Measurements from ENCODE around the gene SLC25A19.
A peak's percentile ranks its signal among the peaks of the same experiment; 100 is the strongest.
"Not testable (repeated sequence)": the region's sequence is repeated elsewhere in the genome, so short reads cannot be mapped to it uniquely, and the experiment has no call there.

SLC25A19 gene

DNA sequence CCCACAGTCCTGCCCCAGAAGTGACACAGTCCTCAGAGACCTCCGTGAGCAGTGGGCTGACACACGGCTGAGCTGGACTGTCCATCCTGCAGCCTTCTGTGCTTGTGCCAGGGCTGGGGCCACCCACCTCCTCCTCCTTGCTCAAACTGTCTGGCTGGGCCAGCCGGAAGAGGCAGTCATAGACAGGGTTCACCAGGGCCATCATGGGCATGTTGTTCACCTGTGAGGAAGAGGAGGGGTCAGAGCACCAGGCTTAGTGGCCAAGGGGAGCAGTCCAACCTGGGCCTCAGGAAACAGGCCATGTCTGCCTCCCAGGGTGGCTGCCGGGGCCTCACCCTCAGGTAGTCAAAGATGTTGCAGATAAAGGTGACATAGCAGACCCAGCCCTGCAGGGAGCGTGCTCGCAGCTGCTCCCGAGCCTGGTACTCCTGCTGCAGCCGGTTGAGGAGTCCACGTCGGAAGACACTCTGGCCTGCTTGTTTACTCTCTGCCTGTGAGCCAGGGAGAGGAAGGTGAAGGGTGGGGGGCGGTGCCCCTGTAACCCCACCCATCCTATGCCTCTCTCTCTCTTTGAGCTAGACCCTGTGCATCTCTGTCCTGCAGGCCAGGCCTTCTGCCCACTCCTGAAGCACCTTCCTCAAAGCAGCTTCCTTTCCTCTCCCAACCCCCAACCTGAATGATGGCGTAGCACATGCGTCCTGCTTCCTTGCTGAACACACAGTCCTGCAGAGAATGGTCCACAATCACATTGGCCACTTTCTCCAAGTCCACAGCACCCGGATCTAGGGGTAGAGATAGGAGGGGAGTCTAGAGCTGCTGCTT, 21.6 kb downstream of the SLC25A19 start:
- DNase-seq (ENCODE audit: low spot score), result no peak

DNA sequence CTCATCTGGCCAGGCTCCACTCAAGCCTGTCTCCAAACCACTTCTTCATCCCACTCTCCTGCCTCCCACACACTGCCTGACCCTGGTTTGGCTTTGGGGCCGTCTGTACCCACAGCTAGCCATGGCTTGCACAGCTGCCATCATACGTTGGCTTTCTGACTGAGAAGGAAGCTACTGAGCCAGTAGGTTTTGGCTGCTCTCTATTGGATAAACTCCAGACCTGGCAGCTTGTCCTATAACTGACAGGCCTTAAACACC, 22.2 kb downstream of the SLC25A19 start:
- DNase-seq (ENCODE audit: low spot score), result no peak

DNA sequence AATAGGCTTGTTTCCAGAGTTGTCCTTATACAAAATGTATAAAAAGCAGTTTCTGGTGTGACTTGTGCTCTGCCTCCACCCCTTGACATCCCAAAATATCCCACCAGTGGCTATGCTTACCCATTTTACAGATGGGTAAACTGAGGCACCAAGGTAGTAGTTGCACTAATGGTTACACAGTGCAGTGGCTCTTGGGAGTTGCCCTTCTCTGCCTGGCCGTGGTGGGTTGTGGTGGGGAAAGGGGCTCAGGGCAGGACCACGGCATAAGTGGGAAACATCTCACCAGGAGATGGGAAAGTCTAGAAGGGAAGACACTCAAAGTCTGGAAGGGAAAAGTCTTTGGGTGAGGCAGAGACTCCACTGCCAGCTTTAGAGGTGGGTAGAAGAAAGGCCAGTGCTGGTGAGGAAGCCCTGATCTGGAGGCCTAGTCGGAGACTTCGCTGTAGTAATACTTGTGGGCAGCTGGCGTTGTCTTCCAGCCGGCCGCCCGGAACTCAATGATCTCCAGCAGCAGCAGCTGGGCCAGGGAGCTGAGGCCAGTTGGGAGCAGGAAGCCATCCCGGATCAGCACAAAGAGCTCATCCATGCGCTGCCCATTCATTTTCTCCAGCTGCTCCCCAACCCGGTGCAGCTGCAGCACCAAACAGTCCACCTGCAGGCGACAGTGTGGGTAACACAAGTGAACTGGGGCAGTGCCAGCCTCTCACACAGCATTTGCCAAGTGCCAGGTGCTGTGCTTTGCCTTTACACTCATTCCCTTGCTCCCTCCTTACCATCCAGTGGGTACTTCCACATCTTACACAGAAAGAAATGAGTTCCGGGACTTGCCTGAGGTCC, 22.7 kb downstream of the SLC25A19 start:
- no peak for DNase-seq (ENCODE audit: low spot score)

DNA sequence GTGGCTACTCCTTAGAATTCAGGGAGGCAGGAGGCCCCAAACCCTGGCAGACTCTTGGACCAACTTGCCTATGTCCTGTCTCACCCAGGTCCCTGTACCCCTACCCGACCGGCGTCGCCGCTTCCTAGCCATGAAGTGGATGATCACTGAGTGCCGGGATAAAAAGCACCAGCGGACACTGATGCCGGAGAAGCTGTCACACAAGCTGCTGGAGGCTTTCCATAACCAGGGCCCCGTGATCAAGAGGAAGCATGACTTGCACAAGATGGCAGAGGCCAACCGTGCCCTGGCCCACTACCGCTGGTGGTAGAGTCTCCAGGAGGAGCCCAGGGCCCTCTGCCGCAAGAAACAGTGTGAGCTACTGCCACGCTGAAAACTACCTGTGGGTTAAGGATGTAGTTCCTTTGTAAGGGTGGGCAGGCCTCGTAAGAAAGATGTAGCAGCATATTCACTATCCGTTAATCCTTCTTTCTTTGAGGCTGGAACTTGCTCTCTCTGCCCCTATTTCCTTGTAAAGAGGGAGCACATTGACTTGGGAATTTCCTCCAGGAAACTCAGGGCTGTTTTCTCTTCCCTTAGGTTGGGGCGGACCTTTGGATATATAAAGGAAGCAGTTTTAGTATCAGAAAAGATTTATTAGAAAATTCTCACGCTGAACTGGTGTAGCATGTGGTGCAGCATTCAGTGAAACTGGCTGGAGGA, 23.5 kb downstream of the SLC25A19 start:
- no peak for DNase-seq (ENCODE audit: low spot score)

DNA sequence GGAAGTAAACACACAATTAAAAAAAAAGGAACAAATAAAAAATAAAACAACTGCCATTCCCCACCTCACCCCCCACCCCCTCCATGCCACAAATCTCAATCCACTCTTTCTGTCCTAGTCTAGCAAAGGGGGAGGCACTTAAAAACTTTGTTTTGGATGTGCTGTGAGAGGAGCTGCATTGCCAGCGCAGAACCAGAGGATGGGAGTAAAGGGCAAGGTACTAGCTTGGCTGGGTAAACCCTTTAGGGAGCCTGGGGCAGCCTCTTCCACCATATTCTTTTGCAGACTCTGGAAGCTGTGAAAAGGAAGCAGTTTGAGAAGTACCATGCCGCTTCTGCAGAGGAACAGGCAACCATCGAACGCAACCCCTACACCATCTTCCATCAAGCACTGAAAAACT, 26.2 kb downstream of the SLC25A19 start:
- DNase-seq (ENCODE audit: low spot score), result no peak

DNA sequence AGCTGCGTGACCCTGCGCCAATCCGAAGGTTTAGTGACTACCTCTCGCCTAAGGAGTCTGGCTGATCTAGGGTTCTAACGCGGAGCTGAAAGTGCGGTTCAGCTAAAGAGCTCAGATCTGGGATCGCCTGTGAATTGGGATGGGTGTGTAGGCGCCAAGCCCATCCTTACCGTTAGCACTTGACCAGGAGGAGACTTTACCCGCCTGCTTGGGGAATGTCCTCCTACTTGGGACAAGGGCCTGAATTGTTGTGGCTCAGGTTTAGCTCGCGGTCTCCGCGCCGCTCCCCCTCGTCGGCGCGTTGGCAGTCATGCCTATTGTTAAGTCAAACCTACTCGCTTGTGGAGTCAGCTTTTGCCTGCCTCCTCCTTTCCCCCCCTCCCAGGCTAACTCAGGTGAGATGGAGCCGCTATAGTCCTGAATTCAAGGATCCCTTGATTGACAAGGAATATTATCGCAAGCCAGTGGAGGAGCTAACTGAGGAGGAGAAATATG, 27.1 kb downstream of the SLC25A19 start:
- no peak for DNase-seq (ENCODE audit: low spot score)

DNA sequence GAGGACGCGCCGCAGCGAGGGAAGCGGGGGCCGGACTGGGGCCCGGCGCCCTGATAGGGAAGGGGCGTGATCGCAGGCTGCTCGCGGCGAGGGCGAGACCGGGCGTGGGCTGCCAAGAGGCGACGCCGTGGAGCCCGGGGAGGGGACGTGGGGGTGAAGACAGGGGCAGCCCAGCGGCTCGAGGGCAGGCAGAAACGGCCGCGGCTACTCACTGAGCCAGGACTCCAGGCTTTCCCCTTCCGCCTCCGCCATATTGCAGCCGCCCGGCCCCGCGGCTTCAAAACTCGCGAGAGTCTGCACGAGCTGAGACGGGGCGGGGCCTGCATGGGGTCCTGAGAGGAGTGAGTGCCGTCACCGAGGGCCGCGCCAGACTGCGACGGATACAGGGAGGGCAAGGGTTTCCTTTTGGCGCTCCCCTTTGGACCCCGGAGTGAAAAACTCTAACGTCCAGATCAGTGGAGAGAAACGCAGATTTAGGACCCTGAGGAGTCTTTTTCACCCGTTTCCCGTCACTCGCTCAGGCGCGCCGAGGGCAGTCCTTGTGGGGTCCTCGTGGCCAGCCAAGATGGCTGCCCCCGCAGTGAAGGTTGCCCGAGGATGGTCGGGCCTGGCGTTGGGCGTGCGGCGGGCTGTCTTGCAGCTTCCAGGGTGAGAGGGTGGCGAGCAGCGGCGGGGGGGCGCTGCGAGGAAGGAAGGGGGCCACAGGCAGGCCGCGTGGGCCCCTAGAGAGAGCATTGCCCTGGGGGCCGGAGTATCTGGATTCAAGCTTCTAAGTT, 27.7 kb downstream of the SLC25A19 start, which contains the start of the genes GGA3 and MRPS7:
Gene GGA3 (minus strand): TSS at position 271 of the 776 bp plus-strand sequence. CDS start 19 bp downstream, at position 252.
Gene MRPS7 (plus strand): TSS at position 544 of the 776 bp plus-strand sequence. CDS start 22 bp downstream, at position 566.
- DNase-seq (ENCODE audit: low spot score), result peak; percentile 98

DNA sequence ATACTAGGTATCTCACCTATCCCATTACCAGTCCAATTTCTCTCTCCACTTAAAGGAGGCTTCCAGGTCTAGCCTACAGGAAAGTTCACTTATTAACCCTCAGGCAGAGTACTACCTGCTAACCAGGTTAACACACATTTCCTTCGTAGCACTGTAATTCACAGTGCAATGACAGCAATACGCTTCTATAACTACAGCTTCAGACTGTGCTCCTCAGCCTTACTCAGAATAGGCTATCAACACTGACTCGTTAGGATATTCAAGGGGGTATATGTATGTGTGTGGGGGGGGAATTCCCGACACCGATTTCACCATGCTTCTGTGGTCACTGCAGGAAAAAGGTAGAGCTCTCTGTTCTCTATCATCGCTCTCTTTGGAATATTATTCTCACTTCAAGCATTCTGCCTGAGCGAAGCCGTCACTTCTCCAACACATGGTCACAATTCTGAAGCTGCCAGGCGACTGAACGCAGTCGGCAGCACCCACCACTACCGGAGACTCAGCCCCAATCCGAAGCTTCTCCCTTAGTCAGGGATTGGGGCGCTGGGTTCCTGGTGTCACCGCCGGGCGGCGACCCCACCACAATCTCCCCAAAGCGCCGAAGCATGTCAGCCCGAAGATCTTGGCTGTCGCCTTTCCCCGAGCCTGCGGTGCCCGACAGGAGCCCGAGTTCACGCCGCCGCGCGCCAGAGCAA, 28.4 kb downstream of the SLC25A19 start:
- peak; percentile 12 for DNase-seq (ENCODE audit: low spot score)

DNA sequence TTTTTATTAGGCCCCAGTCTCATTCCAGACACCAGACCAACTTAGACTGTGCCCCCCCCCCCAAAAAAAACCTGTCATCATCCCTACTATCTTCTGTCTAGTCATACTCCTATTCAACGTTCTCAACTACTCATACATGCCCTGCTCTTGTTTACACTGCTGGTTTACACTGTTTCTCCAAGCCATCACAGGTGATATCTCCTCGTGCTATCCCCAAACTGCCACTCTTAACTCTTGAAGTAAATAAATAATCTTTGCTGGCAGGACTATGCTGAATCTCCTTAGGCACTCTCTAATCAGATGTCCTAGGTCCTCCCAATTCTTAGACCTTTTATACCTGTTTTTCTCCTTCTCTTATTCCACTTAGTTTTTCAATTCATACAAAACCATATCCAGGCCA, 32.0 kb downstream of the SLC25A19 start:
- DNase-seq (ENCODE audit: low spot score), result not testable (repeated sequence)

DNA sequence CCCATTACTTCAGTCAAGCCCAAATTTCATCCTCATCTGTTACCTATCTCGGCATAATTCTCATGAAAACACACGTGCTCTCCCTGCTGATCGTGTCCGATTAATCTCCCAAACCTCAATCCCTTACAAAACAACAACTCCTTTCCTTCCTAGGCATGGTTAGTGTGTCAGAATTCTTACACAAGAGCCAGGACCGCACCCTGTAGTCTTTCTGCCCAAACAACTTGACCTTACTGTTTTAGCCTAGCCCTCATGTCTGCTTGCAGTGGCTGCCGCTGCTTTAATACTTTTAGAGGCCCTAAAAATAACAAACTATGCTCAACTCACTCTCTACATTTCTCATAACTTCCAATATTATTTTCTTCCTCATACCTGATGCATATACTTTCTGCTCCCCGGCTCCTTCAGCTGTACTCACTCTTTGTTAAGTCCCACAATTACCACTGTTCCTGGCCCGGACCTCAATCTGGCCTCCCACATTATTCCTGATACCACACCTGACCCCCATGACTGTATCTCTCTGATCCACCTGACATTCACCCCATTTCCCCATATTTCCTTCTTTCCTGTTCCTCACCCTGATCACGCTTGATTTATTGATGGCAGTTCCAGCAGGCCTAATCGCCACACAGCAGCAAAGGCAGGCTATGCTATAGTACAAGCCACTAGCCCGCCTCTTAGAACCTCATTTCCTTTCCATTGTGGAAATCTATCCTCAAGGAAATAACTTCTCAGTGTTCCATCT, 33.1 kb downstream of the SLC25A19 start:
- not testable (repeated sequence) for DNase-seq (ENCODE audit: low spot score)

DNA sequence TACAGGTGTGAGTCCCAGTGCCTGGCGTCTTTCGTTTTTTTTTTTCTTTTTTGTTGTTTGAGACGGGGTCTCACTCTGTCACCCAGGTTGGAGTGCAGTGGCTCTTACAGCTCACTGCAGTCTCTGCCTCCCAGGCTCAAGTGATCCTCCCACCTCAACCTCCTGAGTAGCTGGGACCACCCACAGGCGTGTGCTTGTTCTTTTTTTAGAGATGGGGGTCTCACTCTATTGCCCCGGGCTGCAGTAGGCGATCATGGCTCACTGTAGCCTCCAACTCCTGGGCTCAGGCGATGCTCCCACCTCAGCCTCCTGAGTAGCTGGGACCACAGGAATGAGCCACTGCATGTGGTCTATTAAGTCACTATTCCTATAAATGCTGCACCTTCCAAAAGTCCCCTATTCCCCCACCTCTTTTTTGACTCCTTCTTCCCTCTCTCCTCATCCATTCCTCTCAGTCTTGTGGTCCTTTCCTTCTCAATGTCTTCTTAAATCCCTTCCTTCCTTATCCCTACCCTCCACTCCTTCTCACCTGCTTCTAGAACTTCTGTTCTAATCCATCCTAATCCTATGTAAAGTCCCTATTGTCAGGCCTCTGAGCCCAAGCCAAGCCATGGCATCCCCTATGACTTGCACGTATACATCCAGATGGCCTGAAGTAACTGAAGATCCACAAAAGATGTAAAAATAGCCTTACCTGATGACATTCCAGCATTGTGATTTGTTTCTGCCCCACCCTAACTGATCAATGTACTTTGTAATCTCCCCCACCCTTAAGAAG, 37.0 kb downstream of the SLC25A19 start:
- DNase-seq (ENCODE audit: low spot score), result no peak

DNA sequence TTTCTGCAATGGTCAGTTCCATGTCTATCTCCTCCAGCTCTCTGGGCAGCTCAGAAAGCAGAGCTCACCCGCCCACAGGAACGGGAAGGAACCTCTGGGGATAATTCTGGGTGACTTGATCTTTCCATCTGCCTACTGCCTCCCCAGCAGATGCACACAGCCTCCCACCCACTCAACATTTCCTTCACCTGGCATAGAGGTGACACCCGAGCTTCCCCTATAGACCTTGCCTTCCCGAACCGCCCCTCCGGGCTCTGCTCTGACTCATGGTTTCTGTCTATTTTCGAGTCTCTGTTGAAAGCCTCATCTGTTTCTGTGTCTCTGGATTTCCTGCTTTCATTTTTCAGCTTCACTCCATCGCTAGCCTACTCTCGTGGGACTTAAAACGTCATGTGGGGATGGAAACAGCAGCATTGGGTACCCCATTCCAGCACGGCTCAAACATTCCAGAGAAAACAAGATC, 39.2 kb downstream of the SLC25A19 start:
- DNase-seq (ENCODE audit: low spot score), result no peak

DNA sequence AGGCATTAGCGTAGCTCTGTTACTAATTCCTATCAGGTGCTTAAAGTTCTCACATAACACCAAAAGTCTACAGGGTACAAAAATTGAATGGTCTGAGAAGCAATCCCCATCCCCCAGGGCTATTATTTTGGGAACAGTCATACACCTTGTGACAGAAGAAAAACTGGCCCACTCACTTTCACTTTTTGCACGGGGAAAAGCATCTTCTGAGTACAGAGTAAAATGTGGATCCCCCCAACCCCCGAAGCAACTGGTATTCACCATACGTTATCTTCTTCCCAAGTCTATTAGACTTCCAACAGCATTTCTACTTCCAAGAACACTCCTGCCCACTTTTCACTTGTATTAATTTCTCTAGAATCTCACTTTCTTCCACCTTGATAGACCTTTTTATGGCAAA, 39.7 kb downstream of the SLC25A19 start:
- DNase-seq (ENCODE audit: low spot score), result no peak

DNA sequence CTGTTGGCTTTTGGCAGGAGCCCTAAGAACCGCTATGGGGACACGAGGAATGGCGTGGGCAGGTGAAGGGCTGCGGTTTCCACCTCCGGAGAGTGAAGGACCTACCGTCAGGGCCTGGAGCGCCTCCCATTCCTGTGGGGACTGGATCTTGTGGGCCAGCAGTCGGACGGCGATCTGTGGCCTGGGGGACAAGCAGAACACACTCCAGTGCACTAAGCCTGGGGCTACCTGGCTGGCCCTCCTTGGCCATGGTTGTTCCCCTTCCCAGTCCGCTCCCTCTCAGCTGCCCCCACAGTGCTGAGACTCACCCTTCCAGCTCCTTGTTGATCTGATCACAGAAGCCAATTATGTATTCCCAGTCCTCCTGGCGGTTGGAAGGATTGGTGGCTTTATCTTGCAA, 42.8 kb downstream of the SLC25A19 start:
- no peak for DNase-seq (ENCODE audit: low spot score)

DNA sequence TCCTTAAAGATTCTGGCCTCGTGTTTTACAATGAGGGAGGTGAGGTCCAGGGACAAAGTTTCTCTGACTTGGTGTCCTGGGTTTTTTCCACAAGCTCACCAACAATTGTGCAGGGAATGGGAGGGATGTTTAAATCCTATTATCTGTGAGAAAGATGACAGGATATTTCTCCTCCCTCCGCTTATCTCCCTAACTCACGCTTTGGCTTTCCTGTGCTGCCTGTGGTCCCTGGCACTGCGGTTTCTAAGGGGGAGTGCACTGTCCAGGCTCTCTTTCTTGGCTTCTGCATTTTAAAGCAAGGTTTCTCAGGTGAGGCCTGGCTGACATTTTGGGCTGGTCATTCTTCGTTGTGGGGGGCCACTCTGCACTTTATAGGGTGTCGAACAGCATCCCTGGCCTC, 44.2 kb downstream of the SLC25A19 start:
- DNase-seq (ENCODE audit: low spot score), result no peak

DNA sequence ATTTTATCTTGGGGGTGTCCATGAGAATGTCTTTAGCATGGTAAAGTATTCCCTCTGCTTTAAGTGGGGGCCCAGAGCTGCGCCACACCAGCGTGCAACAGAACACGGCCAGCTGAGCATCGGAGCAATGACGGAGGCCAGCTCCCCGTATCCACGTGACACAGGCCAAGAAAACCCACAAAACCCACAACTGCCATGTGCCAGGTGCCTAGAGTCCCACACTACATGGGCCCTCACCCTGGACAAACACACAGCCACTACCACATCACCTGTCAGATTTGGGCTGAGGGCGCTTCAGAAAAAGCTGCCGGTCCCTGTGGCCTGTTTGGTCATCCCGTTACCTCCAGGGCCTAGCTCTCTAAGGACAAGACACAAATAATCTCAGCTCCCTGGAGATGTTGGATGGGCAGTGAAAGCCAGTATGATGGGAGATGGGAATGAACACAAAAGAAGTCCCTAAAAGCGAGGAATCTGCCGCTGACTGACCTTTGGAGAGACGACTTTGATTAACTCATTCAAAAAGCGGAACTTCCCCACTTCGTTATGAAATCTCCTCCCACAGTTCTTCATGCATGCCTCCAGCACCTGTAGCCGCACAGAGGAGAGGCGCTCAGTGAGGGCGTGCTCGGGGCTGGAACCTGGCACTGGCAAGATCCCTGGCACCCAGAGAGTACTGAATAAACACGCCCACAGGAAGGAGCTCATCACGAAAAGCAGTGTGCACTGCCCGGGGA, 44.9 kb downstream of the SLC25A19 start:
- no peak for DNase-seq (ENCODE audit: low spot score)

DNA sequence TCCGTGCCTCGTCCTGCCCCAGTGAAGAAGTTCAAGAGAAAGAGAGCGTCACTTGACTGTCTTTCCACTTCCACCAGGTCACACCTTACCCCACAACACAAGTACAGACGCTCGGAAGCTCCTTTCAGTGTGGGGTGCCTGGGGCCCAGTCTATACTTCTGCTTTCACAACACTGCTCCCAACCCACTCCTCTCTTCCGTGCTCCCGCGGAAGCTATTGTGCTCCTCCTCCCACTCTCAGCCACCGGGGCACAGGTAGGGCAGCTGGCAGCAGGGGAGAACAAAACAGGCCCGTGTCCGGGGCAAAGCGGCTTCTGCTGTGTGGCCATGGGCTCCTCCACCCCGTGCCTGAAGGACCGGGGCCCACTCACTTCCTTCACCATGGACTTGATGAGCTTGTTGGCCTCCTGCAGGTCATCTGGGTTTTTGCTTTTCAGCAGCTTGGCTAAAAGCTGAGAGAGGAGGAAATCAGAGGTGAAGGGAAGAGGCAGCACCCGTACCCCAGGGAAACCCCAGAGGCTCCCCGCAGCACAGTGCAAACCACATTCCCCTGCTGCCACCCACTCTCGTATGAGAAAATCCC, 46.7 kb downstream of the SLC25A19 start:
- no peak for DNase-seq (ENCODE audit: low spot score)

DNA sequence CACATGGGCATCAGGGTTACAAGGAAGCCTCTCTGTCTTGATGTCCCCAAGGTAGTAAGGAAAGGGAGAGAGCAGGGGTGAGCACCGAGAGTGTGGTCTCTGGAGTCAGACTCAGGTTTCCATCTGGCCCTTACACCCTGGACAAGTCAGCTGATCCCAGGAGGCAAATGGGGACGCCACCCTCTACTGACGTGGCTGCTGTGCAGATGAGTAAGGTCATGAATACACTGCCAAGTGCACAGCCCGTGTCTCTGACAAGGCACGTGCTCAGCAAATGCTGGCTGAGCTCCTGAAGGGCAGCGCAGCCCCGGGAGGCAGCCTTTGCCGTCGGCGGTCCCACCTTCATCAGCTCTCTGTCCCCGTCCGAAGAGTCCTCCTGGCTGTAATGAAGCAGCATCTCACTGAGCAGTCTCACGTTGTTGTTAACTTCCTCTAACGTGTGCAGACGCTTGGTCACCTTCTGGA, 47.2 kb downstream of the SLC25A19 start:
- no peak for DNase-seq (ENCODE audit: low spot score)

Measured in hematopoietic multipotent progenitor cell treated with erythropoietin and hydrocortisone succinate and interleukin-3 and kit ligand, for 15 days (in vitro differentiated cells).